GM10248 (cell line): Measurements from ENCODE around the gene RRP36.

ENCODE experiments used
- CTCF ChIA-PET: fragments of 300-600 bp; sonication (Branson Sonifier 250); formaldehyde crosslinking; extraction: SDS; loops from one replicate; lab custom pipeline; 2021; ENCODE audit warnings: antibody characterized with exemption; lab: Yijun Ruan, JAX
- POLR2A ChIA-PET: fragments of 350-650 bp; sonication (Branson Sonifier 250); formaldehyde crosslinking; extraction: SDS; loops from one replicate; lab custom pipeline; 2020; ENCODE audit warnings: antibody characterized with exemption; lab: Yijun Ruan, JAX
- DNase-seq: peaks from one replicate; pipeline ENCODE4 v3.0.0; 2012; ENCODE audit errors: extremely low spot score
- TF ChIP-seq, protein P1 (sequence below): IDR thresholded peaks from 2 replicates; pipeline ENCODE4 v1.5.1; 2012; ENCODE audit warnings: mild to moderate bottlenecking, low read depth; ENCODE audit errors: extremely low read depth, missing control alignments, control extremely low read depth

The RRP36 gene

DNA sequence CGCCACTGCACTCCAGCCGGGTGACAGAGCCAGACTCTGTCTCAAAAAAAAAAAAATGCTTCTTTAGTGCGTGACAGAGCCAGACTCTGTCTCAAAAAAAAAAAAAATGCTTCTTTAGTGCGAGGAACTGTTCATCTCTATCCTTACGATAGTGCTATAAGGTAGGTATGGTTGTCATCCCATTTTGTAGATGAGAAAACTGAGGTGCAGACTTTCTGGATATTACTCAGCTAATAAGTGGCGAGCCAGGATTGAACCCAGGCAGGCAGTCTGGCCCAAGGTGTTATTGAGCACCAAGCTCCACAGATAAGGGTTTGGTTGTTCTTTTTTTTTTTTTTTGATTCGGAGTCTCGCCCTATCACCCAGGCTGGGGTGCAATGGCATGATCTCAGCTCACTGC is 19.6 kb upstream of the RRP36 start:
- no peak for DNase-seq
- TF ChIP-seq, protein P1, sequence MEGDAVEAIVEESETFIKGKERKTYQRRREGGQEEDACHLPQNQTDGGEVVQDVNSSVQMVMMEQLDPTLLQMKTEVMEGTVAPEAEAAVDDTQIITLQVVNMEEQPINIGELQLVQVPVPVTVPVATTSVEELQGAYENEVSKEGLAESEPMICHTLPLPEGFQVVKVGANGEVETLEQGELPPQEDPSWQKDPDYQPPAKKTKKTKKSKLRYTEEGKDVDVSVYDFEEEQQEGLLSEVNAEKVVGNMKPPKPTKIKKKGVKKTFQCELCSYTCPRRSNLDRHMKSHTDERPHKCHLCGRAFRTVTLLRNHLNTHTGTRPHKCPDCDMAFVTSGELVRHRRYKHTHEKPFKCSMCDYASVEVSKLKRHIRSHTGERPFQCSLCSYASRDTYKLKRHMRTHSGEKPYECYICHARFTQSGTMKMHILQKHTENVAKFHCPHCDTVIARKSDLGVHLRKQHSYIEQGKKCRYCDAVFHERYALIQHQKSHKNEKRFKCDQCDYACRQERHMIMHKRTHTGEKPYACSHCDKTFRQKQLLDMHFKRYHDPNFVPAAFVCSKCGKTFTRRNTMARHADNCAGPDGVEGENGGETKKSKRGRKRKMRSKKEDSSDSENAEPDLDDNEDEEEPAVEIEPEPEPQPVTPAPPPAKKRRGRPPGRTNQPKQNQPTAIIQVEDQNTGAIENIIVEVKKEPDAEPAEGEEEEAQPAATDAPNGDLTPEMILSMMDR, result no peak
- ChIA-PET CTCF (interaction anchor here (0.7 to 1.4 kb wide), 4 partner anchors 11 to 227 kb away, joined by 3 read pairs; partner anchors contain the start of genes DNPH1 and PEX6), POLR2A (interaction anchor here (0.6 to 0.7 kb wide), 2 partner anchors 18 to 345 kb away, joined by 3 to 5 read pairs; partner anchors contain the start of gene PPP2R5D)

DNA sequence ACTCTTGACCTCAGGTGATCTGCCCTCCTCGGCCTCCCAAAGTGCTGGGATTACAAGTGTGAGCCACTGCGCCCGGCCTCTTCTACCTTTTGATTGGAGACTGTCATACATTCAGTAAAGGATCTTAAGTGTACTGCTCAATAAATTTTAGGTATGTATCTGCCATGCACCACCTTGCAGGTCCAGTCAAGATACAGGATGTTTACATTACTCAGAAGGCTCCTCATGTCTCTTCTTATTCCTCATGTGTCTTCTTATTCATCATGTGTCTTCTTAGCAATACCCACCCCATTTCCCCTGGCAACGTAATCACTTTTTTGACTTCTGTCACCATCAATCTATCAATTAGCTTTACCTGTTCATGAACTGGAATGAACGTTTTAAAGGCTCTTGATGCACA is 15.6 kb upstream of the RRP36 start:
- CTCF ChIA-PET, result interaction anchor here (1.0 to 2.6 kb wide), 2 partner anchors 18 to 138 kb away, joined by 3 to 11 read pairs; no protein-coding TSS in a partner anchor
- no peak for DNase-seq
- TF ChIP-seq, protein P1, result no peak
- POLR2A ChIA-PET, result no interaction called here

DNA sequence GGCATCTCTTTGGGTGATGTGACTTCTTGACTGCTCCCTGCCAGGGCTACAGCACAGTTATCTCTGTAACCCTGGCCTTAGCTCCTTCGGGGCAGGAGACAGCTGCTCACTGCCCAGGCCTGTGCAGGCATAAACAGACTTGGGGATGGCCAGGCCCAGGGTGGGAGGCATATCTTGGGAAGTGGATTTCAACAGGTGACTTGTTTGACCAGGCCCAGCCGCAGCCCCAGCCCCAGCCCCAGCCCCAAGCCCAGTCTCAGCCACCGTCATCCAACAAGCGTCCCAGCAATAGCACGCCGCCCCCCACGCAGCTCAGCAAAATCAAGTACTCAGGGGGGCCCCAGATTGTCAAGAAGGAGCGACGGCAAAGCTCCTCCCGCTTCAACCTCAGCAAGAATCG is 15.2 kb upstream of the RRP36 start:
- ChIA-PET CTCF (interaction anchor here (2.6 kb wide), 1 partner anchor 138 kb away, joined by 11 read pairs; no protein-coding TSS in a partner anchor), POLR2A (interaction anchor here (0.5 kb wide), 1 partner anchor 1111 kb away, joined by 5 read pairs; the partner anchor contains the start of gene USP49)
- no peak for DNase-seq
- TF ChIP-seq, protein P1, result no peak

DNA sequence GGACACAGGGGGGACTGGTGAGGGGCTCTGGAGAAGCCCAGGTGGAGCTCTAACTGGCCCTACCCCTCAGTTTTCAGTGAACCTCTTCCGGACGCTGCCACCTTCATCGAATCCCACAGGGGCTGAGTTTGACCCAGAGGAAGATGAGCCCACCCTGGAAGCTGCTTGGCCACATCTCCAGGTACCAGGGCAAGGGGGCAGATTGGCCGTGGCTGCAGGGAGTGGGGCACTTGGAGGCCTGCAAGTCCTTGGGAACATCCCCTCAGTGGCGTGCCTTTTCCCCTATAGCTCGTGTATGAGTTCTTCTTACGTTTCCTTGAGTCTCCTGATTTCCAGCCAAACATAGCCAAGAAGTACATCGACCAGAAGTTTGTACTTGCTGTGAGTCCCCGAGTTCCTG is 14.3 kb upstream of the RRP36 start:
- ChIA-PET POLR2A (interaction anchor here (0.5 kb wide), 1 partner anchor 1112 kb away, joined by 5 read pairs; the partner anchor contains the start of gene USP49), CTCF (interaction anchor here (1.8 to 2.6 kb wide), 2 partner anchors 54 to 137 kb away, joined by 5 to 11 read pairs; no protein-coding TSS in a partner anchor)
- no peak for DNase-seq
- TF ChIP-seq, protein P1, result no peak

DNA sequence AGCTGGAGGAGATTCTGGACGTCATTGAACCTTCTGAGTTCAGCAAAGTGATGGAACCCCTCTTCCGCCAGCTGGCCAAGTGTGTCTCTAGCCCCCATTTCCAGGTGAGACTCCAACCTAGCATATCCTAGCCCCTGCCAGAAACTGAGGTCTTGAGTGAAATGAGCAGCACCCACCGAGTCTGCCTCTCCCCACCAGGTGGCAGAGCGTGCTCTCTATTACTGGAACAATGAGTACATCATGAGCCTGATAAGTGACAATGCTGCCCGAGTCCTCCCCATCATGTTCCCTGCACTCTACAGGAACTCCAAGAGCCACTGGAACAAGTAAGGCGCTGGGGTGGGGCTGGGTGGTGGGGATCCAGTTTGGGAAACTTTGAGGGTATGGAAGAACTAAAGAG is 12.3 kb upstream of the RRP36 start:
- peak; percentile 32 for DNase-seq
- TF ChIP-seq, protein P1, result peak; percentile 46
- CTCF ChIA-PET, result interaction anchor here (1.0 to 2.0 kb wide), 4 partner anchors 10 to 135 kb away, joined by 3 to 8 read pairs (median 6); no protein-coding TSS in a partner anchor
- POLR2A ChIA-PET, result no interaction called here

DNA sequence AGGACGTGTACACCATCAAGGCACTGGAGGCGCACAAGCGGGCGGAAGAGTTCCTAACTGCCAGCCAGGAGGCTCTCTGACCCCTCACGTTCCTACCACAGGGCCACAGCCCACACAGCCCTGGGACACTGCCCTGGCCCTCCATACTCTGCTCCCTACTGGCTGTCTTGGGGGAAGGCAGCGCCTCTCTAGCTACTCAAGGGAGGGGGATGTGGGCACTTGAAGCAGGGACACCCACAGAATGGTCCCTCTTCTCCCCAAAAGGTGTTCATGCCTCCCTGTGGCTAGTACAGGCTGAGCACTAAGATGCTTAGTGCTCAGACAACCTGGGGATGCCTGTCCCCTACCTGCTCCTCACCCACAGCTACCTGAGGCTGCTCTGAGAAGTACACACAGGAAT is 10.2 kb upstream of the RRP36 start:
- ChIA-PET POLR2A (no interaction called here), CTCF (interaction anchor here (1.2 to 1.8 kb wide), 4 partner anchors 11 to 48 kb away, joined by 3 to 6 read pairs (median 4); partner anchors contain the start of genes KLC4, MRPL2 and RRP36)
- TF ChIP-seq, protein P1, result no peak
- DNase-seq, result no peak
